Suppressor macrophage treated with lipopolysaccharide for 4 hours (primary cell): ENCODE data around the gene TCAIM.
"Not testable (repeated sequence)": the region's sequence is repeated elsewhere in the genome, so short reads cannot be mapped to it uniquely, and the experiment has no call there.

ENCODE experiments used
- DNase-seq: peaks from one replicate; pipeline ENCODE4 v3.0.0-alpha.2; 2020

Gene TCAIM

DNA sequence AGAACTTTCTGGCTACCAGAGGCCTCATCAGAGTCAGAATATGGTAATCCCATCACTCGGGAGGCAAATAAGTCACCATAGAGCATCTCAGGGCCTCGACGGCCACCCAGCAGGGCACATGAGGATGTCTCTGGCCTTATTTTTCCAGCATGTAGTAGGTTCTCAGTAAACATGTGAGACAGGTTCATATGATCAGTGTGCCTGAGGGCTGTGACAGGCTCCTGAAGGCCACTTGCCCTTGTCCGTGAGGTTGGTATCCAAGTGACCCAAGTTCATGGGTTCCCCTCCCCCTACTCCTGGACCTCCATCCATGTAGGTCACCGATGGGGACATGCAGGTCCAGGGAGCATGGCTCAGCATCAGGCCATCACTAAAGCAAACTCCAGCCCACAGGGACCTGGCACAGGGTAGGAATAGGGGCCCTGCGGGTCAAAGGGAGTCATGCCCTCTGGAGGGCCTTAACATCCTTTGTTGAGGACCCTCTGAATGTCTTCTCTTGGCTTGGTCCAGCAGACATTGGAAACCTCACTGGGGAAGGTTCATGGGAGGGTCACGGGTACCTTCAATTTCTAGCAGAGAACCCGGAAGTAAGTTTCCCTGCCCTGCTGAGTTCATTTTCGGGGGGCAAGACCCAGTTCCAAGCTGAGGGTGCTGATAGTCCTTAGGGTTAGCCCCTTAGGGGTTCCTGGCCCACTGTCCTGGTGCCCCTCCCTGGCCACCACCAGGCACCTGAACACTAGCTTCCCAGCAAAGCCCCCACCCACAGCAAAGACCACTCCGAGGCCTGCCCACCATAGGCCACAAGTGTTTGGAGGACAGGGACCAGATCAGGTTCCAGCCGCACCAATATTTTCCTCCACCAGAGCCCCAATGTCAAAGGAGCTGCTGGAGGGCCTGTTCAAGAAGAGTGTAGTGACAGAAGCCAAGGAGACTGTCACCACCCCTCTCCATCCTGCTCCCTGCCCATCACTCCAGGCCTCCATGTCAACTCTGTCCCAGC, 77.8 kb downstream of the TCAIM start:
- DNase-seq = no peak

DNA sequence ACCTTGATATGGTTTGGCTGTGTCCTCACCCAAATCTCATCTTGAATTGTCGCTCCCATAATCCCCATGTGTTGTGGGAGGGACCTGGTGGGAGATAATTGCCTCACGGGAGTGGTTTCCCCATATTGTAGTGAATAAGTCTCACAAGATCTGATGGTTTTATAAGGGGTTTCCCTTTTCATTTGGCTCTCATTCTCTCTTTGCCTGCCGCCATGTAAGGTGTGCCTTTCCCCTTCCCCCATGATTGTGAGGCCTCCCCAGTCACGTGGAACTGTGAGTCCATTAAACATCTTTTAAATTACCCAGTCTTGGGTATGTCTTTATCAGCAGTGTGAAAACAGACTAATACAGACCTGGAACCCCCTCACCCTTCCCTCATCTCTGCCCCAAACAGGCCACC, 79.6 kb downstream of the TCAIM start:
- DNase-seq = not testable (repeated sequence)

GRCh38 chr3:44418549-44418948, 80.0 kb downstream of the TCAIM start:
- DNase-seq = no peak

GRCh38 chr3:44419116-44419922, 80.8 kb downstream of the TCAIM start:
- no peak for DNase-seq

- DNase-seq = no peak
Measured at GRCh38 chr3:44419923-44420650, 81.5 kb downstream of the TCAIM start.

- no peak for DNase-seq
Measured at GRCh38 chr3:44420676-44421075, 82.1 kb downstream of the TCAIM start.

GRCh38 chr3:44421280-44421679, 82.7 kb downstream of the TCAIM start:
- DNase-seq = no peak

DNA sequence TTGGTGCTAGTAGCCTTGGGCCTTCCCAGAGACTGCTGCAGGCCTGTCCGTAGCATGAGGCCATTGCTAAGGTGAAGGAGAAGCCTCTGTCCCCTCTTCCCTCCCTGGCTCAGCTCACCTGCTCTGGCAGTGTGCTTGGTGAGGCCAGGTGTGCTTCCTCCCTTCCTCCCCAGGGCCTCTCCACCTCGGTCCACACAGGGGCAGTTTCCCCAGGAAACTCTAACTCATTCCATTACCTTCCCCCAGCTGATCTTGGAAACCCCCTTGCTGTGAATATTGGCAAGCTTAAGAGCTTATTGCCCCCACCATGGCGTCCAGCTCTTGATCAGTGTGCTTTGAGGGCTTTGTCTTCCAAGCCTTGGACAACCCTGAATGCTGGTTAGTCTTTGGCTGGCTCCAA, 86.2 kb downstream of the TCAIM start:
- no peak for DNase-seq

GRCh38 chr3:44427683-44428082, 89.1 kb downstream of the TCAIM start:
- DNase-seq = no peak

DNA sequence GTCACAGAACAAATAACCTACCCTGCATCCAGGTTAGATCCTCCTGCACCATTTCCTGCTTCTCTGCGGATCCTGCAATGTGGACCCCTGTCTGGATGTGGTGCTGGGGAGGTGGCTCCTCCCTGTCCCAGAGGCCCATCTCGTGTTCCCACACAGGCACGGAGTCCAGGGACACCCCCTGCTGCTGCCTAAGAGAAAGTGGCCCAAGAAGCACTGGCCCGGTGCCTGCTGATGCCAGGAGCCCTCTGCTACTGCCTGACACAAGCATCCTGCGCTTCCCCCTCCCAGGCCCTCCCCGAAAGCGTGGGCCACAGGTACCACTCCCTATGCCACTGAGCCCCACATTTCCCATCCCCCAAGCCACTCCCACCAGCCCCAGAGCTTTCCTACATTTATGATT, 90.3 kb downstream of the TCAIM start:
- DNase-seq = no peak

DNA sequence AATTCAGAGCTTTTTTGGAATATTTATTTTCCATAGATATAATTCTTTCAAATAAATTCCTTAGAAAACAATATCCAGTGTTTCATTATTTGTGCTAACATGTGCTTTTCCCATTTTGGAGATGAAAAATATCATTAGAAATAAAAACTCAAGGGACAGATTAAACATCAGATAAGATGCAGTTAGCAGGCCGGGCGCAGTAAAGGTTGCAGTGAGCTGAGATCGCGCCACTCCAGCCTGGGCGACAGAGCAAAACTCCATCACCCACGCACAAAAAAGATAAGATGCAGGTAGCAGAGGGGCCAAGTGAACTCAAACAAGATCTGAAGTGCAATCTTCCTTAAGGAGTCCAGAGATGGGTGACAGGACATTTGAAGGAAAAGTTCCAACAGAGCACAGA, 90.9 kb downstream of the TCAIM start:
- no peak for DNase-seq

GRCh38 chr3:44430466-44430865, 91.9 kb downstream of the TCAIM start:
- no peak for DNase-seq

DNA sequence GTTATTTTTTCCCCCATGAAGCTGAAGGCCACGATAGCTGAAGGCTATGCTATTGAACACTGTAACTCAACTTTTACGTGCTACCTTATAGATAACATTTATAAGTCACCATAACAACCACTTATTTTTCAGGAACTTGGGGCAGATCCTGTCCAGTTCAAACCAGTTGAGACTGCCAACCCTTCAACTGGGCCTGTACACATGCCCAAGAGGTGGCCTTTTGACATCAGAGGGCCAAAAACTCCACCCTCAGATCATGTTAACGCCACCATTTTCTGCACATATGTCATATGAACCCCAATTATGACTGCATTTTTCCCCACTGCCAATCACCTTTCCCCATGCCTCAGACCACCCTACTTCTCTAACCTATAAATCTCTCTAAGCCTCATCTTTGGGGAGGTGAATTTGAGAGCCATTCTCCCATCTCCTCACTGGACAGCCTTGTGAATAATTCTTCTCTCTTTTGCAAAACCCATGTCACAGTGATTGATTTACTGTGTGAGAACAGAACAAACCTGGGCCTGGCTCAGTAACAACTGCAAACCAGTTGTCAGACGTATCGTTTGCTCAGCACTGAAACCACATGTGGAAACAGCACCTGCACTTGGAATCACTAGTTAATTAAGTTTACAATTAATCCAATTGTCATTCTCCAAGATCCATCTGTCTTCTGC, 96.4 kb downstream of the TCAIM start:
- DNase-seq = no peak

DNA sequence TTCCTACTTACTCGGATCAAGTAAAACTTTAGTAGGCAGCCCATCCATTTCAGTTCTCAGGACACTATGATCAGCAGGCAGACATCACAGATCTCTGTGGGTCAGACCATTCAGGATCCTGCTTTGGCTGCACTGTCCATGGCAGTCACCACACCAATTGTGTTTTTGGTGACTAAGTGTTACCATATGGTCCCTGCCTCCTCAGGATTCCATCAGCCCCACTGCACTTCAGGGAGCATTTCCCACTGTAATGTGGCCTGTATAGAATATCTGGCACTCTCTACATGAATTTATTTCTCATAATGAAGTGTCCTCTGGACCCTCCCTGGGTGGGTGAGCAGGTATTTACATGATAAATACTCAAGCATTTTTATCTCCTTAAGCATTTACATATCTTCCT, 97.6 kb downstream of the TCAIM start:
- no peak for DNase-seq

DNA sequence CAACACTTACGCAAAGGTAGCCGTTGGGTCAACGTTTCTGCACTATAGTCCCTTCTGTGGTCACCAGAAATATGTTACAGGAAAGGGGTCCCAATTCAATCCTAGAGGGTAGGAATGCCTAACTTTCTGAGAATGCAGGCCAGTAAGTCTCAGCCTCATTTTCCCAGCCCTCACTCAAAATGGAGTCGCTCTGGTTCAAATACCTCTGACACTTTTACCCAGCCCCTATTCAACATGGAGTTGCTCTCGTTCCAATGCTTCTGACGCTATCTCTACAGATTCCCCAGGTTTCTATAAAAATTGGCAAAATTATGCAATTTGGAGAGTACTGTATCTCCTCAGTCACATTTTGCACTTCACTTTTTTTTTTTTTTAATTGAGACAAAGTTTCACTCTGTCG, 99.2 kb downstream of the TCAIM start:
- DNase-seq = no peak

DNA sequence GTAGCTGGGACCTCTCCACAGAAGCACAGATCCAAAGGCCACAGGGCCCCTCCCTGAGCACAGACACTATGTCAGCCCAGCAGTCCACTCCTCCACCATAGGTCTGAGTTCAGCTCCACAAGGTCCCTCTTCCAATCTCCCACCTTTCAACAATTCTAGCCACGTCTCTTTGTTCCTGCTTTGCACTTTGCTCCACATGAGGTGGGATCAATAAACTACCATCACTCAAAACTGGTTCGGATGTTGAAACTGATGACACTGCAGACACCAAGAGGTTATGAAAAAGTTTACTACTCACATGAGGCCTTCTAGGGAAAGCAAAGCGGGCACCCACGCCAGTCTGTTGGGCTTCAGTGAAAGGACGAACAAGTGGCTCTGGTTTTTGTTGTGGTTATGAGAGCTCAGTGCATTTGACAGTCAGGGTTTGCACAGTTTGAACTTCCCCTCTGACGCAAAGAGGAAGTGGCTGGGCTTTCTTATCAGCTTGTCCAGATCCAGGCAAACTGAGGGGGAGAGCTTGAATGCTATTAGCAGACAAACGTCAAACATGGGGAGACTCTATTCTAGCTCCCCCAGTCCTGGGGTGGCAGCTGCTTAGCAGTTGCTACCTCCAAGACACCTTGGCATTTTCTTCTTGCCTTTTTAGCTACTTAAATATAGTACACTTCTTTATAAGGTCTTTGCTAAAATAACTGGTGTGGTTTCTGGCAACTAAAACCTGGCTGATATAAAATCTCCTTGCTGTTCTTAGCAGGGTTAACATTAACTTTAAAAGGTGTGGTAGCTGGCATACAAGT, 101.1 kb downstream of the TCAIM start:
- peak; percentile 97 for DNase-seq

DNA sequence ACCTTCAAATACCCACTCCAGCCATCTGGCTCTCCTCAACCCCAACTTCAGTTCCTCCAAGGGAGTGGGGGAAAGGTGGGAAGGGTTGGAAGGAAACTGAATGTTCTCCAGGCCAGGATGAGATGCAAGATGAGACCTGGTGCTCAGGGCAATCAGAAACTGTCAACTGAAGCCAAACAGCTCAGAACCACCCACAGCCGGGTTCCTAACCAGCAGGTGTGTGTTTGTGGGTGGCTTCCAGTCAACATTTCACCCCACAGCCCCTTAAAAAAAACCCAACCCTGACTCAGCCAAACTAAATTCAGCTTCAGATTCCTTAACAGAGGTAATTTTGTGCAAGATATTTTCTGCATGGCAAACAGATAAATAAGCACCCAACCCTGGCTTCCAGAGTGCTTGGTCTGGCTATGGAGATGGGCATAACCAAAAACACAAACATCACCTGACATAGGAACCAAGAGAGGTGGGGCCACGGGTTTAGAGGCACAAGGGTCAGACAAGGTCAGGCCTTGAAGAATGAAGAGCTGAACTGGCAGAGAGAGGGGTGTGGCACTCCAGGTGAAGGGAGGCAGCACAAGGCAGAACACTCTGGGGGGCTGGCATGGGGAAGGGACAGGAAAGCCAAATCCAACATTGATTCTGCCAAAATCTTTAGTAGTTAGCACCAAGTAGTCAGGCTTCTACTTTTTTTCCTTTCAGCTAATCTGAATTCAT, 104.2 kb downstream of the TCAIM start:
- DNase-seq = no peak

- DNase-seq = no peak
Measured at GRCh38 chr3:44444437-44444836, 105.9 kb downstream of the TCAIM start.

- DNase-seq = no peak
Measured at GRCh38 chr3:44444896-44445691, 106.5 kb downstream of the TCAIM start.

DNA sequence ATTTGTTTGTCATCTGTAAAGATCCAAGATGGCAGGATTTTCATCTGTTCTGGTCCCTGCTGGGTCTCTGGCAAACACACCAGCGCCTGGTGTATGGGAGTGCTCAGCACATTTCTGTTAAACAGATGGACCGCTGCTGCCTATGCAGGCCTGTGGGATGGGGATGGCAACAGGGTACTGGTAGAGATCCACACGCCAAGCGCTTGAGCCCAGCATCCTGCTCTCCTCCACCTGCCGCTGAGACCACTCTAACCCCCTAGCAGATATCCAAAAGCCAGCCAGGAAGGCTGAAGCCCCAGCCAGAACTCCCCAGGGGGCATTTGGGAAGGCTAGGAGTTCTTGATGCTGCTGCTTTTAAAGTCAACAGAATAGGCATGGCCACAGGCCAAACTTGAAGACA, 107.2 kb downstream of the TCAIM start:
- no peak for DNase-seq
